GM12875 (cell line): ENCODE results near the gene ADAP1.

ENCODE experiments used
- H3K4me3 ChIP-seq: one replicate; pipeline ENCODE4 v1.5.1; 2011; ENCODE audit warnings: low read depth, low read length, control low read depth
- TF ChIP-seq, protein P1 (sequence below): IDR thresholded peaks from 2 replicates; pipeline ENCODE4 v1.5.1; 2011; ENCODE audit warnings: low read depth, mild to moderate bottlenecking, control low read depth, inconsistent platforms, low read length, moderate library complexity, borderline replicate concordance; ENCODE audit not compliant: insufficient read depth

Gene ADAP1

DNA sequence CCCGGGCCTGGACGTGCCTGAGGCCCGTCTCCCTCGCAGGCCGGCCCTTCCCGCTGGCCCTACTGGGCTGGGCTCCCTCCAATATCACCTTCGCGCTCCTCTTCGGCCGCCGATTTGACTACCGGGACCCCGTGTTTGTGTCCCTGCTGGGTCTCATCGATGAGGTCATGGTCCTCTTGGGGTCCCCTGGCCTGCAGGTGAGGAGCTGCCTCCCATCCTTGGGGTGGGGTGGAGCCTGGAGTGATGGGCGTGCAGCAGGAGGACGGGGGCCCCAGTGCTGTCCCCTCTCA lies 30.6 kb upstream of the ADAP1 start:
- H3K4me3 ChIP-seq: no peak overlapping the region
- TF ChIP-seq, protein P1, sequence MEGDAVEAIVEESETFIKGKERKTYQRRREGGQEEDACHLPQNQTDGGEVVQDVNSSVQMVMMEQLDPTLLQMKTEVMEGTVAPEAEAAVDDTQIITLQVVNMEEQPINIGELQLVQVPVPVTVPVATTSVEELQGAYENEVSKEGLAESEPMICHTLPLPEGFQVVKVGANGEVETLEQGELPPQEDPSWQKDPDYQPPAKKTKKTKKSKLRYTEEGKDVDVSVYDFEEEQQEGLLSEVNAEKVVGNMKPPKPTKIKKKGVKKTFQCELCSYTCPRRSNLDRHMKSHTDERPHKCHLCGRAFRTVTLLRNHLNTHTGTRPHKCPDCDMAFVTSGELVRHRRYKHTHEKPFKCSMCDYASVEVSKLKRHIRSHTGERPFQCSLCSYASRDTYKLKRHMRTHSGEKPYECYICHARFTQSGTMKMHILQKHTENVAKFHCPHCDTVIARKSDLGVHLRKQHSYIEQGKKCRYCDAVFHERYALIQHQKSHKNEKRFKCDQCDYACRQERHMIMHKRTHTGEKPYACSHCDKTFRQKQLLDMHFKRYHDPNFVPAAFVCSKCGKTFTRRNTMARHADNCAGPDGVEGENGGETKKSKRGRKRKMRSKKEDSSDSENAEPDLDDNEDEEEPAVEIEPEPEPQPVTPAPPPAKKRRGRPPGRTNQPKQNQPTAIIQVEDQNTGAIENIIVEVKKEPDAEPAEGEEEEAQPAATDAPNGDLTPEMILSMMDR: no peak

DNA sequence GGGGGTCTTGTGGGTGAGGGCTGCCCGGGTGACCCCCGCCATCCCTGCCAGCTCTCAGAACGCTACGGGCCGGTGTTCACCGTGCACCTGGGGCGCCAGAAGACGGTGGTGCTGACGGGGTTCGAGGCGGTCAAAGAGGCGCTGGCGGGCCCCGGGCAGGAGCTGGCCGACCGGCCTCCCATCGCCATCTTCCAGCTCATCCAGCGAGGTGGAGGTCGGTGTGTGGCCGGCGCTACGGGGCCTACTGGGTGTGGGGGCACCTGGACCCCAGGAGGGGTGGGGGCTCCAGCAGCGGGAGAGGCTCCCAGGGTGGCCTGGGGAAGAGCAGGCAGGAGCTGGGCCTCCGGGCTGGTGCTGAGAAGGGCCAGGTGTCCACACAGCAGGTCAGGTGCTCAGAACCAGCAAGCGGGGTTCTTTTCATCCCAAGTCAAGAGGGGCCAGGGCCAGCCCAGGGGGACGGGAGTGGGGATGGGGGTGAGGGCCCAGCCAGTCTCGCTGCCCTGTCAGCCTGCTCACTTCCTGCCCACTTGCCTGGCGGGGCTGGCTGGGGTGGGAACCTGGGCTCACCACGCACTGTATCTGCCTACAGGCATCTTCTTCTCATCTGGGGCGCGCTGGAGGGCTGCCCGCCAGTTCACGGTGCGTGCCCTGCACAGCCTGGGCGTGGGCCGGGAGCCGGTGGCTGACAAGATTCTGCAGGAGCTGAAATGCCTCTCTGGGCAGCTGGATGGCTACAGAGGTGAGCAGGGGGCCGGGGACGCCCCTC lies 30.1 kb upstream of the ADAP1 start:
- TF ChIP-seq, protein P1: no peak
- no peak overlapping the region for H3K4me3 ChIP-seq

DNA sequence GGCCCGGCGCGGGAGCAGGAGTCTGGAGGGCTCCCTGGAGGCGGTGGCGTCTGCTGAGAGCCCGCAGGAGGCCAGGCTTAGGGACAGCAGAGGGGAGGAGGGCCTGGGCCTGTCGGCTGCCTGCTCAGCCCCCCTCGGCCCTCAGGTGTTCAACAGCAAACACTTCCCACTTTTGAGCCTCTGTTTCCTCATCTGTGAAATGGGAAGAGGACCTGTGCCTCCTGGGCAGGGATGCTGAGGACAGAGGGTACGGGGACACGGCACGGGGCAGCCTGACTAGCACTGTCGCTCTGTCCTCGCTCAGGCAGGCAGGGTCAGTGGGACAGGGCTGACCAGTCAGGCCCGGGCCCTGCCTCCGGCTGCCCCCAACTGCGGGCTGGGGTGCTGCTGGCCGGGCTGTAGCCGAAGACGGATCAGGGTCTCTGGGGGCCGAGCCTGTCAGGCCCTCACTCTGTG lies 29.2 kb upstream of the ADAP1 start:
- TF ChIP-seq, protein P1: no peak
- H3K4me3 ChIP-seq: no peak overlapping the region

DNA sequence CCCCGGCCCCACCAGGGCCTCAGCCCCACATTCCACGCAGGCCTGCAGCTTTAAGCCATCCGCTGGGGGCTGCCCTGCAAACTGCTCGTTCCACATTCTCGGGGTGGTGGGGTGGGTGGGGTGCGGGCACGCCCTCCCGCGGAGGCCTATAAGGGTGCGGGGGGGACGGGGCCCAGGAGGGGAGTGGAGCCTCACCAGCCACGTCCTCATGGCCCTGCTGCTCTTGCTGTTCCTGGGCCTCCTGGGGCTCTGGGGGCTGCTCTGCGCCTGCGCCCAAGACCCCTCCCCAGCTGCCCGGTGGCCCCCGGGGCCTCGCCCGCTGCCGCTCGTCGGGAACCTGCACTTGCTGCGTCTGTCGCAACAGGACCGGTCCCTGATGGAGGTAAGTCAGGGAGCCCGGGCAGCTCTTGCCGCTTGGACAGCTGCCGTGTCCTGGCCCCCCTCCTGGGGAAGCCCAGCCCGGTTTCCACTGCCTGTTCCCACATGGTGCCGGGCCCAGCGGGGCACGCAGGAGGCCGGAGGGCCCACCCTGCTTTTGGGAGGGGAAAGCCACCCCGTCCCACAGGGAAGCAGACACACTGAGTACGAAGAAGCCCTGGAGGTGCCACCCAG lies 28.6 kb upstream of the ADAP1 start, which contains the start of gene CYP2W1:
Gene CYP2W1 (plus strand): TSS at position 178 of the 612 bp plus-strand sequence. CDS start 31 bp downstream, at position 209.
- no peak within 1 kb of the TSS for H3K4me3 ChIP-seq

DNA sequence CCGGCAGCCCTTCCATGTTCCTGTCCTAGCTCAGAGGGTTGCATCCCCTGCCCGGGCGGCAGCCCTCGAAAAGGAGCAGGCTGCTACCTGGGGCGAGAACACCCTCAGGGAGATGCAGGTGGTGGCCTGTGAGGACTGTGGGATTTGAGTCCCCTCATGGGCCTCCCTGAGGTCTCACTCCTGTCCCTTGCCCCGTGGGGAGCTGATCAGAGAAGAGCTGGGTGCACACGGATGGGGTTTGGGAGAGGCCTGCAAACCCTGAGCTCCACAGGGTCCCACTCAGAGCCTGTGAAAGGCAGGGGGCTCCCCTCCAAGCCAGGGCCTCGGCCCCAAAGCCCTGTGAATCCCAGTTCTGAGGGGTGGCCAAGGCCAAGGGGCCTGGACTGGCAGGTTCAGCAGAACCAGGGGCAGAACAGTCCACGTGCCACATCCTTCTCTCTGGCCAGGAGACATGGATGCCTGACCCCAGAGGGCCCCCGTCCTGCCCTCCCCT lies 28.1 kb upstream of the ADAP1 start:
- TF ChIP-seq, protein P1: no peak
- no peak overlapping the region for H3K4me3 ChIP-seq

More for the DNA sequence above, 28.6 kb upstream of the ADAP1 start, which contains the start of gene CYP2W1:
- TF ChIP-seq, protein P1: no peak

DNA sequence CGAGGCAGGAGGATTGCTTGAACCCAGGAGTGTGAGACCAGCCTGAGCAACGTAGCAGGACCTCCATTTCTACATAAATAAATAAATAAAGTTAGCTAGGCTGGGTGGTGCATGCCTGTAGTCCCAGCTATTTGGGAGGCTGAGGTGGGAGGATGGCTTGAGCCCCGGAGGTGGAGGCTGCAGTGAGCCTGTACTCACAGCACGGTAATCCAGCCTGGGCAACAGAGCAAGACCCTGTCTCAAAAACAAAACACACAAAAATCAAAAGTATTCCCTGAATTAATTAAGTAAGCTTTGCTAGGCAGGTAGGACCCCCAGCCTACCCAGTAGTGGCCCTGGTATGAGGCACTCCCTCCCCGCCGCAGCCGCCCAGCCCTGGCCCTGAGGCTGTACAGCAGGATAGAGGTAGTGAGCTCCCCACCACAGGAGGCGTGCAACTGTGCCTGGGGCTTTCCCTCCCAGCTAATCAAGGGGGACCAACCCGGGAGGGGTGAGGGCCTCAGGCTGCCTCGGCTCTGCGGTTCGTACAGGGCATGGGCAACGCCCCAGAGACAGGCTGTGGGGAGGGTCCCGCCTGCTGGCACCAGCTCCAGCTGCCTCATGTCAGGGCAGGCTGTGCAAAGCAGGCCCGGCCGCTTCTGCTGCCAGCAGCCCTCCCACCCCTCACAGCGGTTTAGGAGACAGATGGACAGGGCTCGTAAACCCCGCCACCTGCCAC lies 27.5 kb upstream of the ADAP1 start:
- H3K4me3 ChIP-seq: no peak overlapping the region
- TF ChIP-seq, protein P1: no peak
